Measurements from ENCODE around the gene LAMC2. TPM values are rescaled to one million over a fixed set of nuclear protein-coding genes. Genes with fewer than 3 reads are reported as not detected.

The LAMC2 gene
- total RNA-seq, 2 experiments from 2014 or later = not detected

DNA sequence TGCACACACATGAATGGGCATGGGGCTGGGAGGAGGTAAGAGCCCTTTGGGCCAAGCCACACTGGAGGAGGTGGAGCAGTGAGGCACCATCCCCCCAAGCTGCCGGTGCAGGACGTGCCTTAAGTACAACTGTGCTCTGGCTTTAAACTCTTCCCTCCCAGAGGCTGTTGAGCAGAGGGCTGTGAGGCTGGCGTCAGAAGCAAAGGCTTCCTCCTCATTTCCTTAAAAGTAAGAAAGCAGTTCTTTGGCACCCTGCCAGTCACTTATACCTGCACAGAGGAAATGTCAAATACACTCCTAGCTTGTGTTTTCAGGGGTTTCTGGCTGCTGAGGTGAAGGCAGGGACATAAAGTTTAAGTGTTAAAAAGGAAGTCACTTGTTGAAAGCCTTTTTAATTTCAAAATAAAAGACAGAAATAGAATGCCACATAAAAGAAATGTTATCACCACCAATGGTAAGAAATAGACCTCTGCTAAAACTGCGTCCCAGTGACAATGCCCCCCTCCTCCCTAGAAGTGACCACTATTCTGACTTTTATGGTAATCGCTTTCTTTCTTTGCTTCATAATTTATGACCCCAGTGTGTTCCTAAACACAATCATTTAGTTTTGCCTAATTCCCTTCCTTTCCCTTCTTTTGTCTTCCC lies 33.0 kb downstream of the LAMC2 start:
- peak; percentile 67 for DNase-seq
- peak overlapping the region; percentile 35 for H3K27ac Mint-ChIP-seq
- H3K9me3 Mint-ChIP-seq = no peaks in the 10 kb centered on the region
- peak; percentile 87 for ATAC-seq
- TF ChIP-seq, protein P1, sequence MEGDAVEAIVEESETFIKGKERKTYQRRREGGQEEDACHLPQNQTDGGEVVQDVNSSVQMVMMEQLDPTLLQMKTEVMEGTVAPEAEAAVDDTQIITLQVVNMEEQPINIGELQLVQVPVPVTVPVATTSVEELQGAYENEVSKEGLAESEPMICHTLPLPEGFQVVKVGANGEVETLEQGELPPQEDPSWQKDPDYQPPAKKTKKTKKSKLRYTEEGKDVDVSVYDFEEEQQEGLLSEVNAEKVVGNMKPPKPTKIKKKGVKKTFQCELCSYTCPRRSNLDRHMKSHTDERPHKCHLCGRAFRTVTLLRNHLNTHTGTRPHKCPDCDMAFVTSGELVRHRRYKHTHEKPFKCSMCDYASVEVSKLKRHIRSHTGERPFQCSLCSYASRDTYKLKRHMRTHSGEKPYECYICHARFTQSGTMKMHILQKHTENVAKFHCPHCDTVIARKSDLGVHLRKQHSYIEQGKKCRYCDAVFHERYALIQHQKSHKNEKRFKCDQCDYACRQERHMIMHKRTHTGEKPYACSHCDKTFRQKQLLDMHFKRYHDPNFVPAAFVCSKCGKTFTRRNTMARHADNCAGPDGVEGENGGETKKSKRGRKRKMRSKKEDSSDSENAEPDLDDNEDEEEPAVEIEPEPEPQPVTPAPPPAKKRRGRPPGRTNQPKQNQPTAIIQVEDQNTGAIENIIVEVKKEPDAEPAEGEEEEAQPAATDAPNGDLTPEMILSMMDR (IDR thresholded peaks at IDR 0.05) = no peak
- CTCF ChIA-PET = interaction anchor here (1.1 to 1.9 kb wide), 3 partner anchors 9 to 256 kb away, joined by 4 to 8 read pairs (median 7); no protein-coding TSS in a partner anchor
- no peak overlapping the region for H3K4me3 Mint-ChIP-seq
- no peaks in the 10 kb centered on the region for H3K36me3 Mint-ChIP-seq (ENCODE audit: low read depth)
- POLR2A ChIA-PET = interaction anchor here (0.8 kb wide), 1 partner anchor 13 kb away, joined by 3 read pairs; no protein-coding TSS in a partner anchor
- H3K4me1 Mint-ChIP-seq (ENCODE audit: low read depth) = peaks cover 22% of the 10 kb centered on the region
- peaks cover 1% of the 10 kb centered on the region for H3K27me3 Mint-ChIP-seq
- intact Hi-C loops (cut with micrococcal nuclease) = no loop called here

DNA sequence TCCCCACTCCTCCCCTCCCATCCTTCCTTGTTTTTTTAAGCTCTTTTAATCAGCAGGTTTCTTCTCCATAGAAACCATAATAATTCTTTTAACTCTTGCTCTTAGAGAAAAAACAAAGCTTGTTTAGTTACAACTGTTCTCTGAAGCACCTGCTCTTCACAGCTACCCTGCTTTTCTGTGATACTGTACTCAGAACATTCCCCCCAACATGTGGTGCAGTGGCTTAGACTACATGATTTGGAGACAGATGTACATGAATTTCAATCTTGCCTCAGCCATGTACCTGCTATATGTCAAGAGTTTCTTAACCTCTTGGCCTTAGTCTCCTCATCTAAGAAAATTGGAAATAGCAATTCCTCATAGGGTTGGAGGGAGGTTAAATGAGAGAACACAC lies 33.5 kb downstream of the LAMC2 start:
- DNase-seq = no peak
- Mint-ChIP-seq H3K4me3 (no peak overlapping the region), H3K27me3 (peaks cover 1% of the 10 kb centered on the region), H3K4me1 (ENCODE audit: low read depth) (peaks cover 22% of the 10 kb centered on the region), H3K36me3 (ENCODE audit: low read depth) (no peaks in the 10 kb centered on the region), H3K27ac (peak overlapping the region; percentile 52), H3K9me3 (no peaks in the 10 kb centered on the region)
- POLR2A ChIA-PET = interaction anchor here (0.8 kb wide), 1 partner anchor 13 kb away, joined by 3 read pairs; no protein-coding TSS in a partner anchor
- TF ChIP-seq, protein P1 (IDR thresholded peaks at IDR 0.05) = no peak
- no peak for ATAC-seq
- CTCF ChIA-PET = interaction anchor here (1.1 to 1.9 kb wide), 3 partner anchors 9 to 257 kb away, joined by 4 to 8 read pairs (median 7); no protein-coding TSS in a partner anchor
- intact Hi-C loops (cut with micrococcal nuclease) = no loop called here

DNA sequence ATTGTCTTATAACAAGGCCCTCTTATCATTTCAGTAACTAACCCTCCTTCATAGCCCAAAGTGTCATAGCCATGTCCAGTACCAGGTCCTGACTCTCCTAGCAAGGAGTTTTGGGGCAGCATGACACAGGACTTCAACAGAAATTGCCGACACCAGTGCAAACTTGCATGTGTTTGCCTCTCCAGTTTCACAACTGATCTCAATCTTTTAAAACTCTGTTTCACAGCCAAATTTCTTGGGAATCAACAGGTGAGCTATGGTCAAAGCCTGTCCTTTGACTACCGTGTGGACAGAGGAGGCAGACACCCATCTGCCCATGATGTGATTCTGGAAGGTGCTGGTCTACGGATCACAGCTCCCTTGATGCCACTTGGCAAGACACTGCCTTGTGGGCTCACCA lies 36.8 kb downstream of the LAMC2 start:
- ChIA-PET POLR2A (no interaction called here), CTCF (interaction anchor here (1.1 kb wide), 1 partner anchor 14 kb away, joined by 3 read pairs; no protein-coding TSS in a partner anchor)
- no peak overlapping the region for H3K27ac Mint-ChIP-seq
- ATAC-seq (no peak), DNase-seq (no peak)
- TF ChIP-seq, protein P1 (IDR thresholded peaks at IDR 0.05) = no peak
- no peaks in the 10 kb centered on the region for H3K27me3 Mint-ChIP-seq
- H3K4me3 Mint-ChIP-seq = no peak overlapping the region
- intact Hi-C loops (cut with micrococcal nuclease) = no loop called here
- H3K9me3 Mint-ChIP-seq = no peaks in the 10 kb centered on the region
- peaks cover 29% of the 10 kb centered on the region for H3K4me1 Mint-ChIP-seq (ENCODE audit: low read depth)
- H3K36me3 Mint-ChIP-seq (ENCODE audit: low read depth) = no peaks in the 10 kb centered on the region

DNA sequence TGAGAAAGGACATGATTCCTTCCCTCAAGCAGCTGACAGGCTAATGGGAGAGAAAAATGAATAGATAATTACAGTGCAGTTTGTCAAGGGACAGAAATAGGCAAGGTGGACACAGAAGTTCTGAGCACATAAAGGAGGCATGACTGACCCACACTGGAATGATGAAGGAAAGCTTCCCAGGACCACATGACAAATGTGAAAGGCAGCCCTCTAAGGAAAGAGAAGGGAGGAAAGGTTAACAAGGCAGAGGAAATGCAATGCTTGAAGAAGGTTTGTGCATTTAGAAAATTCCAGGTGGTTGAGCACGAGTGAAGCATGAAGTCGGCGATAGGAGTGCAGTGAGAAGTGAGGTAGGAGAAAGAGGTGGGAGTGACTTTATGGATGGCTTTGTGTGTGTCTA lies 37.4 kb downstream of the LAMC2 start:
- no peak for ATAC-seq
- H3K4me3 Mint-ChIP-seq = no peak overlapping the region
- TF ChIP-seq, protein P1 (IDR thresholded peaks at IDR 0.05) = no peak
- no peaks in the 10 kb centered on the region for H3K9me3 Mint-ChIP-seq
- no peak overlapping the region for H3K27ac Mint-ChIP-seq
- no peaks in the 10 kb centered on the region for H3K36me3 Mint-ChIP-seq (ENCODE audit: low read depth)
- intact Hi-C loops (cut with micrococcal nuclease) = no loop called here
- peaks cover 26% of the 10 kb centered on the region for H3K4me1 Mint-ChIP-seq (ENCODE audit: low read depth)
- POLR2A ChIA-PET = no interaction called here
- no peaks in the 10 kb centered on the region for H3K27me3 Mint-ChIP-seq
- no peak for DNase-seq
- CTCF ChIA-PET = no interaction called here

DNA sequence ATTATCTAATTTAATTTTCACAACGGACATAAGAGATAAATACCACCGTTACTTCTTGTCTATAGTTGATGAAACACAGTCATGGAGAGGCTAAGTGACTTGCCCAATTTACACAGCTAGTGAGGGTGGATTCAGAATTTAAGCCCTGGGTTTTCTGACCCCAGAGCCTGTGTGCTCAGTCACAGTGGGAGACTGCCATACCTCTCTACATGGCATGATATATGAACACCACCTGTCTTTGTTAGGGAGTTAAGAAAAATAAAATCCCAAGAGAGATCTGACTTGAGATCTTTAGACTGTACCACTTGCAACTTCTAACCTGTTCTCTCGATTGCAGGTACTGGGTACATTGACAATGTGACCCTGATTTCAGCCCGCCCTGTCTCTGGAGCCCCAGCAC lies 40.3 kb downstream of the LAMC2 start:
- TF ChIP-seq, protein P1 (IDR thresholded peaks at IDR 0.05) = no peak

More for the DNA sequence above, 40.3 kb downstream of the LAMC2 start:
- Mint-ChIP-seq H3K4me3 (no peak overlapping the region), H3K36me3 (ENCODE audit: low read depth) (no peaks in the 10 kb centered on the region), H3K4me1 (ENCODE audit: low read depth) (peaks cover 9% of the 10 kb centered on the region), H3K27ac (no peak overlapping the region), H3K27me3 (no peaks in the 10 kb centered on the region), H3K9me3 (no peaks in the 10 kb centered on the region)
- ATAC-seq (no peak), DNase-seq (no peak)
- ChIA-PET POLR2A (no interaction called here), CTCF (no interaction called here)
- intact Hi-C loops (cut with micrococcal nuclease) = no loop called here
